HG02981 (cell line): ENCODE data around the gene UTP20.

ENCODE experiments used
- ATAC-seq: cut with Tn5 transposase; IDR thresholded peaks from one replicate; pipeline ENCODE4 v1.9.1; 2021; ENCODE audit warnings: mild to moderate bottlenecking, moderate library complexity; ENCODE audit not compliant: unreplicated experiment

The UTP20 gene

DNA sequence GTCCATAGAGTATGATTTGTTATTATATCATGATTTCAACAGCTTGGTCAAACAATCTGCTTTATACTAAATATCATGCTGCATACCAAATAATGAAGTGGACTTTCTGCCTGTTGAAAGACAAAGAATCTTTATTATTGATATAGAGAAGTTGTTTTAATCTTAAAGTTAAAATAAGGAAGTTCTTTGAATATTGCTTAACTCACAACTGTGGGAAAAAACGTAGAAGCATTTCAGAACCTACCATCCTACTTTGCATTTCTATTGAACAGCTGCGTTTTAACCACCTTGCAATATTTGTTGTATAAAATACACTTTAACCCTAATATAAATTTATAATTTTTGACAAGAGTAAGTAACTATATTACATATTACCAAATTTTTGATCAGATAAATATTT, 150.6 kb downstream of the UTP20 start:
- no peak for ATAC-seq

DNA sequence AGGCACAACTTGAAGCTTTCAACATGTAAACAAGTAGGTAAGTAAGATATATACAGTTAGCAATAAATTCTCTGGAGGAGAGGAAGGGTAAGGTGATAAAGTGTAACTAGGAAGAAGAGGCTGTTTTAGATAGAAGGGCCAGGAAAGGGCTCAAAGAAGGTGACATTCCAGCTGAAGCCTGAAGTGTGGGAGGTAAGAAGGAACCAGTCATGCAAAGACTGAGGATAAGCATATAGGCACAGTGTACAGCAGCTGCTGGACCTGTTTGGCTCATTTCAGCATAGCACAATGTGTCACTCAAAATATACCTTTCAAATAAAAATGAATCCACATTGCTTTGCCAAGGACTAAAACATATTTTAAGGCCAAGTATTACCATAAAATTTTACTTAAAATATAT, 156.2 kb downstream of the UTP20 start:
- ATAC-seq: no peak
